HepG2 (cell line): ENCODE measurements around the gene APOA1.

ENCODE experiments used
- POLR2A ChIP-seq, 2 experiments: IDR thresholded peaks; 2 replicates each; pipeline ENCODE4 v1.6.1; 2011; ENCODE audit warnings: low read depth in 2 of 2, low read length in 2 of 2, mild to moderate bottlenecking in 1 of 2, moderate library complexity in 1 of 2; ENCODE audit not compliant: insufficient read depth in 1 of 2
- SUZ12 ChIP-seq: fragments of 150-350 bp; IDR thresholded peaks from 2 replicates; pipeline ENCODE4 v1.6.1; 2014; ENCODE audit warnings: low read depth, low read length
- ZNF230 ChIP-seq: sonication (generic); formaldehyde crosslinking; IDR thresholded peaks from 2 replicates; pipeline ENCODE4 v1.4.0; 2020; ENCODE audit warnings: mild to moderate bottlenecking, missing genetic modification reagents
- TF ChIP-seq, protein P1 (sequence below), 2 experiments: sonication (generic) in 1 of 2; formaldehyde crosslinking in 1 of 2; IDR thresholded peaks; 2 replicates each; pipeline versions ENCODE4 v1.5.1 to v1.6.1; 2011 to 2020; ENCODE audit warnings: borderline replicate concordance in 1 of 2, low read depth in 1 of 2, low read length in 1 of 2, mild to moderate bottlenecking in 1 of 2, missing genetic modification reagents in 1 of 2, moderate library complexity in 1 of 2

DNA sequence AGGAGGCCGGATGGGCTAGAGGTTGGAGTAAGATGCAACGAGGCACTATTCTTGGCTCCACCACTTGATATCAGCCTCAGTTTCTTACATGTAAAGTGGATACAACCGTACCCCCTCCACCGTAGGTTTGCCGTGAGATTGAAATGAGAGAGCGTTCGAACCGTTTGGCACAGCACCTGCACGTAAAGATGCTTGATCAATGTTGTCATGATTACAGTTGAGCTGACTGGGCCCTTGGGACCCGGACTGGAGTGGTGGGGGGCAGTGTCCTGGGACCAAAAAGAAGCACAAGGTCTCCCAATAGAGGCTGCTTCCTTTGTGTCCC lies 4.0 kb downstream of the APOA1 start:
- TF ChIP-seq POLR2A (IDR thresholded peaks at IDR 0.05; ENCODE audit: insufficient read depth in 1 of 2, low read depth in 2 of 2, low read length in 2 of 2): no peak; a peak in 1 of 4 replicates
- TF ChIP-seq, protein P1, sequence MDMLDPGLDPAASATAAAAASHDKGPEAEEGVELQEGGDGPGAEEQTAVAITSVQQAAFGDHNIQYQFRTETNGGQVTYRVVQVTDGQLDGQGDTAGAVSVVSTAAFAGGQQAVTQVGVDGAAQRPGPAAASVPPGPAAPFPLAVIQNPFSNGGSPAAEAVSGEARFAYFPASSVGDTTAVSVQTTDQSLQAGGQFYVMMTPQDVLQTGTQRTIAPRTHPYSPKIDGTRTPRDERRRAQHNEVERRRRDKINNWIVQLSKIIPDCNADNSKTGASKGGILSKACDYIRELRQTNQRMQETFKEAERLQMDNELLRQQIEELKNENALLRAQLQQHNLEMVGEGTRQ (IDR thresholded peaks at IDR 0.05; ENCODE audit: low read depth, low read length): no peak
- TF ChIP-seq, protein P1 (CRISPR knock-in tag; IDR thresholded peaks at IDR 0.05; ENCODE audit: borderline replicate concordance): no peak
- TF ChIP-seq ZNF230 (CRISPR knock-in tag): no peak
- no peak for TF ChIP-seq SUZ12
